ENCODE data around the gene SAPCD1. TPM values are rescaled to one million over a fixed set of nuclear protein-coding genes. Genes with fewer than 3 reads are reported as not detected.

Gene SAPCD1
- polyA plus RNA-seq, 3 donors, result 10.4 TPM; not detected in 2

- Histone ChIP-seq H3K36me3 (replicated peaks in 1 of 2; ENCODE audit: control insufficient read depth in 1 of 2, insufficient read depth in 2 of 2, low read length in 2 of 2) (peaks cover 46 to 49% of the 10 kb centered on the region in 2 donors), H3K27me3 (ENCODE audit: control insufficient read depth in 2 of 2, insufficient read depth in 2 of 2, low read length in 2 of 2) (no peaks in the 10 kb centered on the region), H3K4me1 (ENCODE audit: control insufficient read depth in 1 of 2, insufficient read depth in 2 of 2, low read length in 2 of 2) (peaks cover 13 to 15% of the 10 kb centered on the region in 2 donors), H3K4me3 (replicated peaks in 1 of 3; ENCODE audit: low read depth in 2 of 3, low read length in 3 of 3) (no peak overlapping the region), H3K4me2 (replicated peaks; ENCODE audit: extremely low read depth, low read length, poor library complexity, severe bottlenecking) (no peak overlapping the region), H4K20me1 (ENCODE audit: insufficient read depth, low read length) (no peaks in the 10 kb centered on the region), H3K9me3 (replicated peaks in 1 of 2; ENCODE audit: control insufficient read depth in 1 of 2, insufficient read depth in 1 of 2, low read length in 2 of 2) (no peaks in the 10 kb centered on the region), H3K9ac (ENCODE audit: insufficient read depth, low read length, poor library complexity, severe bottlenecking) (peak overlapping the region; percentile 46), H3K27ac (ENCODE audit: low read depth in 1 of 2, low read length in 2 of 2) (no peak overlapping the region), H3K79me2 (ENCODE audit: insufficient read depth, low read length) (no peaks in the 10 kb centered on the region), H2AFZ (ENCODE audit: insufficient read depth, low read depth, low read length, poor library complexity, severe bottlenecking) (no peak overlapping the region)
- H3K9me3 Mint-ChIP-seq, result no peaks in the 10 kb centered on the region
- H3K4me1 Mint-ChIP-seq, result peaks cover 15% of the 10 kb centered on the region
- TF ChIP-seq CTCF (IDR thresholded peaks at IDR 0.05), result no peak
- peak overlapping the region in 6 of 7 donors; percentile 15 to 74 (median 31) for H3K27ac Mint-ChIP-seq
- intact Hi-C loops (cut with micrococcal nuclease), result no loop called here
- 96% methylated on average over 4 of the region's 5 CpGs for WGBS (ENCODE audit: insufficient coverage)
- no peak for DNase-seq
- H3K4me3 Mint-ChIP-seq, result no peak overlapping the region
- peaks cover 0 to 3% (median 2%) of the 10 kb centered on the region in 3 donors for H3K27me3 Mint-ChIP-seq (ENCODE audit: low read depth in 3 of 3)
- H3K36me3 Mint-ChIP-seq, result peaks cover 37 to 53% of the 10 kb centered on the region in 2 donors
Measured at GRCh38 chr6:31777667-31778050, 15.2 kb downstream of the SAPCD1 start.

DNA sequence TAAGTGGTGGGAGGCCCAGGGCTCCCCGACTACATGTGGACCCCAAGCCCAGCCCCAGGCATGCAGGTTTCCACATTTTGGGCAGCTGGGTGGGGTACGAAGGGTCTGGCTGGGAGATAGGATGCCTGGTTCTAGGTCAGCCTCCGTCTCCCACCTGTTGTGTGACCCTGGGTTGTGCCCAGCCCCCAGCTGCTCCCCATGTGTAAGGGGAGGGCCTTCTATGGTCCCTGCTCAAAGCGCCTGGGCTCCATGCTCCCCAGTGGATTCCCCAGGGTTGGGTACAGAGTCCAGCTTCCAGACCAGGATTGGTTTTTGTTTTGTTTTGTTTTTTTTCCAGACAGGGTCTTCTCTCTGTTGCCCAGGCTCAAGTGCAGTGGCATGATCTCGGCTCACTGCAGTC lies 15.7 kb downstream of the SAPCD1 start:
- Histone ChIP-seq H3K4me2 (replicated peaks; ENCODE audit: extremely low read depth, low read length, poor library complexity, severe bottlenecking) (no peak overlapping the region), H3K4me1 (ENCODE audit: control insufficient read depth in 1 of 2, insufficient read depth in 2 of 2, low read length in 2 of 2) (peaks cover 13 to 15% of the 10 kb centered on the region in 2 donors), H3K9ac (ENCODE audit: insufficient read depth, low read length, poor library complexity, severe bottlenecking) (no peak overlapping the region), H3K27ac (ENCODE audit: low read depth in 1 of 2, low read length in 2 of 2) (no peak overlapping the region), H3K4me3 (replicated peaks in 1 of 3; ENCODE audit: low read depth in 2 of 3, low read length in 3 of 3) (no peak overlapping the region), H3K36me3 (replicated peaks in 1 of 2; ENCODE audit: control insufficient read depth in 1 of 2, insufficient read depth in 2 of 2, low read length in 2 of 2) (peaks cover 51 to 54% of the 10 kb centered on the region in 2 donors), H3K79me2 (ENCODE audit: insufficient read depth, low read length) (no peaks in the 10 kb centered on the region), H4K20me1 (ENCODE audit: insufficient read depth, low read length) (no peaks in the 10 kb centered on the region), H3K9me3 (replicated peaks in 1 of 2; ENCODE audit: control insufficient read depth in 1 of 2, insufficient read depth in 1 of 2, low read length in 2 of 2) (no peaks in the 10 kb centered on the region), H2AFZ (ENCODE audit: insufficient read depth, low read depth, low read length, poor library complexity, severe bottlenecking) (no peak overlapping the region), H3K27me3 (ENCODE audit: control insufficient read depth in 2 of 2, insufficient read depth in 2 of 2, low read length in 2 of 2) (no peaks in the 10 kb centered on the region)
- intact Hi-C loops (cut with micrococcal nuclease), result no loop called here
- no peaks in the 10 kb centered on the region for H3K9me3 Mint-ChIP-seq
- H3K4me3 Mint-ChIP-seq, result no peak overlapping the region
- DNase-seq, result no peak
- peaks cover 42 to 58% of the 10 kb centered on the region in 2 donors for H3K36me3 Mint-ChIP-seq
- WGBS (ENCODE audit: insufficient coverage), result 98% methylated on average over 5 of the region's 5 CpGs
- no peak for TF ChIP-seq CTCF (IDR thresholded peaks at IDR 0.05)
- peaks cover 15% of the 10 kb centered on the region for H3K4me1 Mint-ChIP-seq
- H3K27ac Mint-ChIP-seq, result peak overlapping the region in 4 of 7 donors; percentile 15 to 74 (median 36)
- H3K27me3 Mint-ChIP-seq (ENCODE audit: low read depth in 3 of 3), result peaks cover 0 to 3% (median 2%) of the 10 kb centered on the region in 3 donors

Measured in CD14-positive monocyte (primary cell).